Endothelial cell of umbilical vein (primary cell): ENCODE measurements around the gene CES1. TPM values are rescaled to one million over a fixed set of nuclear protein-coding genes. Genes with fewer than 3 reads are reported as not detected.

Experiments
- BruUV-seq: library from RNA; stranded (reverse); fragments of 400-500 nt; replicated peaks from 2 replicates; lab custom pipeline; 2021; lab: Mats Ljungman, UMichigan
- CTCF ChIA-PET: fragments of 300-600, 350-600 bp; sonication (Branson Sonifier 250); formaldehyde crosslinking; loops from one replicate; lab custom pipeline; 2021; ENCODE audit warnings: antibody characterized with exemption, inconsistent platforms; lab: Charles Lee
- POLR2A ChIA-PET: fragments of 300-600, 350-600 bp; sonication (Branson Sonifier 250); formaldehyde crosslinking; loops from one replicate; lab custom pipeline; 2021; ENCODE audit warnings: antibody characterized with exemption, inconsistent platforms; lab: Charles Lee
- DNase-seq: peaks from one replicate; pipeline ENCODE4 v3.0.0-alpha.2; 2011; ENCODE audit warnings: low read depth, low spot score
- FAIRE-seq: peaks from 2 replicates; lab custom pipeline; 2011; peaks lifted over from hg19 to GRCh38; lab: Jason Lieb, UNC
- H2AFZ ChIP-seq: 2 replicates; pipeline ENCODE4 v1.6.0; 2012; ENCODE audit warnings: low read depth, low read length, control low read depth, inconsistent platforms
- H3K27ac ChIP-seq: 2 replicates; pipeline ENCODE4 v1.5.1; 2011; ENCODE audit warnings: low read depth, mild to moderate bottlenecking, control low read depth, low read length, moderate library complexity; ENCODE audit not compliant: insufficient read depth
- H3K27me3 ChIP-seq, 2 experiments: 2 replicates each; pipeline versions ENCODE4 v1.6.0 to v1.6.1; 2011; ENCODE audit warnings: low read length in 2 of 2, mixed read lengths in 1 of 2; ENCODE audit not compliant: control insufficient read depth in 2 of 2, insufficient read depth in 2 of 2
- H3K36me3 ChIP-seq, 2 experiments: 2 replicates in 1 of 2; 3 replicates in 1 of 2; pipeline ENCODE4 v1.5.1; 2011; ENCODE audit warnings: low read length in 2 of 2, mild to moderate bottlenecking in 1 of 2, moderate library complexity in 1 of 2; ENCODE audit not compliant: control insufficient read depth in 2 of 2, insufficient read depth in 2 of 2; ENCODE audit errors: extremely low read depth in 1 of 2
- H3K4me1 ChIP-seq: 3 replicates; pipeline ENCODE4 v1.5.1; 2011; ENCODE audit warnings: mild to moderate bottlenecking, low read length; ENCODE audit not compliant: control insufficient read depth, insufficient read depth; ENCODE audit errors: extremely low read depth
- H3K4me2 ChIP-seq: 2 replicates; pipeline ENCODE4 v1.6.1; 2011; ENCODE audit warnings: low read length, control low read depth, mixed read lengths; ENCODE audit not compliant: insufficient read depth
- H3K4me3 ChIP-seq, 3 experiments: fragments of 200-600 bp in 1 of 3; sonication (generic), shearing (Covaris generic) in 1 of 3; replicated peaks in 1 of 3; 2 replicates each; pipeline ENCODE4 v1.5.1; 2011 to 2016; ENCODE audit warnings: control low read depth in 3 of 3, low read length in 3 of 3, mild to moderate bottlenecking in 2 of 3, inconsistent platforms in 1 of 3, low read depth in 1 of 3, moderate library complexity in 1 of 3; ENCODE audit not compliant: insufficient read depth in 1 of 3
- H3K79me2 ChIP-seq: 2 replicates; pipeline ENCODE4 v1.6.0; 2012; ENCODE audit warnings: low read length, inconsistent platforms; ENCODE audit not compliant: control insufficient read depth, insufficient read depth
- H3K9ac ChIP-seq: replicated peaks from 2 replicates; pipeline ENCODE3; 2011; ENCODE audit warnings: low read length, control low read depth; ENCODE audit not compliant: insufficient read depth; ENCODE audit errors: extremely low read depth
- H3K9me1 ChIP-seq: replicated peaks from 3 replicates; pipeline ENCODE4 v1.6.0; 2011; ENCODE audit warnings: mild to moderate bottlenecking, low read length; ENCODE audit not compliant: control insufficient read depth, insufficient read depth; ENCODE audit errors: extremely low read depth
- H3K9me3 ChIP-seq: replicated peaks from 2 replicates; pipeline ENCODE4 v1.5.1; 2012; ENCODE audit warnings: low read length, inconsistent platforms; ENCODE audit not compliant: control insufficient read depth, insufficient read depth
- H4K20me1 ChIP-seq: replicated peaks from 2 replicates; pipeline ENCODE3; 2011; ENCODE audit warnings: mild to moderate bottlenecking, low read length; ENCODE audit not compliant: control insufficient read depth, insufficient read depth; ENCODE audit errors: extremely low read depth
- CTCF ChIP-seq, 2 donors: IDR thresholded peaks; 1 replicate in 1 of 2; 2 replicates in 1 of 2; pipeline ENCODE4 v1.5.1; 2011; ENCODE audit warnings: low read length in 2 of 2, mild to moderate bottlenecking in 2 of 2, moderate library complexity in 2 of 2, control low read depth in 1 of 2, inconsistent platforms in 1 of 2, low read depth in 1 of 2; ENCODE audit not compliant: insufficient read depth in 1 of 2; ENCODE audit errors: extremely low read depth in 1 of 2
- EZH2 ChIP-seq: IDR thresholded peaks from 2 replicates; pipeline ENCODE4 v1.6.1; 2012; ENCODE audit warnings: borderline replicate concordance, low read depth, mild to moderate bottlenecking, moderate library complexity, low read length, inconsistent platforms; ENCODE audit not compliant: severe bottlenecking
- FOS ChIP-seq: IDR thresholded peaks from 2 replicates; pipeline ENCODE4 v1.6.1; 2011; ENCODE audit warnings: mild to moderate bottlenecking, low read length, moderate library complexity, borderline replicate concordance; ENCODE audit not compliant: insufficient read depth
- GATA2 ChIP-seq: IDR thresholded peaks from 2 replicates; pipeline ENCODE4 v1.7.0; 2011; ENCODE audit warnings: low read depth, mild to moderate bottlenecking, moderate library complexity, mixed read lengths, low read length; ENCODE audit not compliant: insufficient read length, insufficient read depth
- JUN ChIP-seq: IDR thresholded peaks from 2 replicates; pipeline ENCODE4 v1.6.1; 2011; ENCODE audit warnings: borderline replicate concordance, low read depth; ENCODE audit not compliant: insufficient read length, insufficient read depth
- MAX ChIP-seq: IDR thresholded peaks from 2 replicates; pipeline ENCODE4 v1.6.1; 2011; ENCODE audit not compliant: insufficient read depth, insufficient read length
- MYC ChIP-seq: IDR thresholded peaks from one replicate; pipeline ENCODE4 v1.6.1; 2011; ENCODE audit warnings: mild to moderate bottlenecking, low read depth, low read length
- POLR2A ChIP-seq: IDR thresholded peaks from 2 replicates; pipeline ENCODE4 v1.6.1; 2012; ENCODE audit warnings: low read depth, mild to moderate bottlenecking, control low read depth, low read length
- POLR2AphosphoS5 ChIP-seq: IDR thresholded peaks from 2 replicates; pipeline ENCODE4 v1.6.1; 2012; ENCODE audit warnings: low read depth, mild to moderate bottlenecking, control low read depth, low read length, moderate library complexity; ENCODE audit not compliant: insufficient read depth
- dilution Hi-C: fragments of 300-500 bp; cut with MboI; formaldehyde crosslinking; loops from one replicate; pipeline ENCODE4 v1.15.0; 2019; ENCODE audit warnings: low sequenced_read_pairs; ENCODE audit not compliant: extremely low pct_ligation_motif_present
- intact Hi-C: fragments of 100-400 bp; cut with micrococcal nuclease; formaldehyde crosslinking; loops from one replicate; pipeline ENCODE4 v1.10.0; 2022
- polyA plus RNA-seq, 4 experiments: library from polyadenylated mRNA; depleted of rRNA in 3 of 4; stranded (reverse) in 3 of 4; unstranded in 1 of 4; fragments of >200 nt; gene quantifications; 2 replicates each; pipeline versions ENCODE4 v1.2.1 to v1.2.3, GENCODE V29; 2011 to 2012; ENCODE audit warnings: missing spikeins in 1 of 4
- total RNA-seq: library from RNA; stranded (reverse); gene quantifications from 2 replicates; pipeline ENCODE4 v1.2.3, GENCODE V29; 2021

The CES1 gene
- total and polyA plus RNA-seq, 2 donors (not counting 3 experiments of a cell fraction or from before 2014, with no cell fraction given): not detected

DNA sequence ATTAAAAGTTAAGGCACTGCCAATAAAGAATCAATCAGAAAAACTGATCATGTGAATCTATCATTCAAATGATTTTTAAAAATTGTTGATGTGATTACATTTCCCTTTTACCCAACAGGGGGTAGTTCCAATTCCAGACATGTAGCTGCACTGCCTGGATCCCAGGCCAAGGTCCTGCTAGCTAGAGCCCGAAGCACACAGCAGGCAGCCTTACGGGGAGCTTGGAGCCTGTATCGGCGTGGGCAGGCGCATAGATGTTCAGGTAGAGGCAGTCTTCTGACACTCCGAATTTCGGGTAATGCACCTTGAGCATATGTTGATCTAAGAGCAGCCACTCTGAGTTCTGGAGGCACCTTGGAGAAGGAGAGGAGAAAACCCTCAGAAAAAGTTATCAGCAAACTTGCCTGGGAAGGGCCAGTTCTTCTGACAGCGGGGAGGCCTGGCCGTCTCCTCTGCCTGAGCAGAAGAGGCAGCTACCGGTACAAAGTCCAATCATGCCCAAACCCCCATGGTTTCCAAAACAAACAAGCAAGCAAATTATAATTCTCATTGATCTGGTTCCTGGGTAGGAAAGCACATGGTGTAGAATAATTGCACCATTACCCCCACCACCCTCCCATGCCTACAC is 38.6 kb upstream of the CES1 start:
- no peaks in the 10 kb centered on the region for H3K36me3 ChIP-seq
- no peak for TF ChIP-seq MAX
- no peak for TF ChIP-seq JUN
- TF ChIP-seq EZH2: no peak
- TF ChIP-seq POLR2A: no peak
- no peak for TF ChIP-seq CTCF (IDR thresholded peaks at IDR 0.05; ENCODE audit: extremely low read depth in 1 of 2, insufficient read depth in 1 of 2, low read depth in 1 of 2, low read length in 2 of 2)
- TF ChIP-seq MYC: no peak
- no peak for TF ChIP-seq FOS
- TF ChIP-seq GATA2: no peak
- no peak for TF ChIP-seq POLR2AphosphoS5
- no peaks in the 10 kb centered on the region for H3K4me1 ChIP-seq
- no peaks in the 10 kb centered on the region for H3K9me1 ChIP-seq
- H3K4me3 ChIP-seq: no peak overlapping the region
- H4K20me1 ChIP-seq: no peaks in the 10 kb centered on the region
- ChIA-PET POLR2A (interaction anchor here (0.6 kb wide), 1 partner anchor 17 kb away, joined by 3 read pairs; no protein-coding TSS in a partner anchor), CTCF (no interaction called here)
- H3K9me3 ChIP-seq: no peaks in the 10 kb centered on the region
- H2AFZ ChIP-seq: no peak overlapping the region
- no peaks in the 10 kb centered on the region for H3K79me2 ChIP-seq
- BruUV-seq: no TSS peak
- H3K27ac ChIP-seq: no peak overlapping the region
- no peak overlapping the region for H3K9ac ChIP-seq
- intact Hi-C loops: no loop called here
- no peak for DNase-seq
- no peak for FAIRE-seq
- H3K4me2 ChIP-seq: no peak overlapping the region
- dilution Hi-C loops: no loop called here
- no peaks in the 10 kb centered on the region for H3K27me3 ChIP-seq
